ENCODE results near the gene OVAAL. TPM values are rescaled to one million over a fixed set of nuclear protein-coding genes. Genes with fewer than 3 reads are reported as not detected.

OVAAL gene
- polyA plus RNA-seq, 2 donors, result not detected

- 65 to 78% methylated on average over 6 of the region's 6 CpGs for WGBS, 2 donors
- Histone ChIP-seq H3K36me3 (ENCODE audit: control insufficient read depth in 2 of 2, insufficient read depth in 2 of 2, low read length in 1 of 2) (no peaks in the 10 kb centered on the region), H3K27ac (ENCODE audit: low read depth in 2 of 2, low read length in 1 of 2) (no peak overlapping the region)
Measured at GRCh38 chr1:180566026-180566425, 7.3 kb downstream of the OVAAL start.

GRCh38 chr1:180566495-180566894 is 7.7 kb downstream of the OVAAL start:
- 44 to 49% methylated on average over 1 of the region's 1 CpG for WGBS, 2 donors
- Histone ChIP-seq H3K27ac (ENCODE audit: low read depth in 2 of 2, low read length in 1 of 2) (no peak overlapping the region), H3K36me3 (ENCODE audit: control insufficient read depth in 2 of 2, insufficient read depth in 2 of 2, low read length in 1 of 2) (no peaks in the 10 kb centered on the region), H3K9me3 (ENCODE audit: control insufficient read depth in 2 of 2, insufficient read depth in 1 of 2, low read depth in 1 of 2, low read length in 1 of 2) (no peaks in the 10 kb centered on the region), H3K4me1 (ENCODE audit: control insufficient read depth in 2 of 2, insufficient read depth in 2 of 2, low read length in 1 of 2) (peaks cover 0 to 2% of the 10 kb centered on the region in 2 donors), H3K27me3 (ENCODE audit: control insufficient read depth in 1 of 2, insufficient read depth in 2 of 2, low read length in 2 of 2) (no peaks in the 10 kb centered on the region), H3K4me3 (ENCODE audit: low read depth in 1 of 2, low read length in 2 of 2) (no peak overlapping the region)

More at GRCh38 chr1:180566026-180566425, 7.3 kb downstream of the OVAAL start:
- H3K4me3 ChIP-seq (ENCODE audit: low read depth in 1 of 2, low read length in 2 of 2), result no peak overlapping the region
- H3K27me3 ChIP-seq (ENCODE audit: control insufficient read depth in 1 of 2, insufficient read depth in 2 of 2, low read length in 2 of 2), result no peaks in the 10 kb centered on the region
- no peaks in the 10 kb centered on the region for H3K4me1 ChIP-seq (ENCODE audit: control insufficient read depth in 2 of 2, insufficient read depth in 2 of 2, low read length in 1 of 2)
- no peaks in the 10 kb centered on the region for H3K9me3 ChIP-seq (ENCODE audit: control insufficient read depth in 2 of 2, insufficient read depth in 1 of 2, low read depth in 1 of 2, low read length in 1 of 2)

- WGBS, 2 donors, result 90 to 92% methylated on average over 9 of the region's 9 CpGs
- Histone ChIP-seq H3K4me1 (ENCODE audit: control insufficient read depth in 2 of 2, insufficient read depth in 2 of 2, low read length in 1 of 2) (peaks cover 0 to 2% of the 10 kb centered on the region in 2 donors), H3K36me3 (ENCODE audit: control insufficient read depth in 2 of 2, insufficient read depth in 2 of 2, low read length in 1 of 2) (no peaks in the 10 kb centered on the region), H3K9me3 (ENCODE audit: control insufficient read depth in 2 of 2, insufficient read depth in 1 of 2, low read depth in 1 of 2, low read length in 1 of 2) (no peaks in the 10 kb centered on the region), H3K27me3 (ENCODE audit: control insufficient read depth in 1 of 2, insufficient read depth in 2 of 2, low read length in 2 of 2) (no peaks in the 10 kb centered on the region), H3K27ac (ENCODE audit: low read depth in 2 of 2, low read length in 1 of 2) (no peak overlapping the region), H3K4me3 (ENCODE audit: low read depth in 1 of 2, low read length in 2 of 2) (no peak overlapping the region)
Measured at GRCh38 chr1:180567654-180568053, 8.9 kb downstream of the OVAAL start.

- Histone ChIP-seq H3K27ac (ENCODE audit: low read depth in 2 of 2, low read length in 1 of 2) (no peak overlapping the region), H3K4me1 (ENCODE audit: control insufficient read depth in 2 of 2, insufficient read depth in 2 of 2, low read length in 1 of 2) (peaks cover 0 to 2% of the 10 kb centered on the region in 2 donors), H3K27me3 (ENCODE audit: control insufficient read depth in 1 of 2, insufficient read depth in 2 of 2, low read length in 2 of 2) (no peaks in the 10 kb centered on the region), H3K9me3 (ENCODE audit: control insufficient read depth in 2 of 2, insufficient read depth in 1 of 2, low read depth in 1 of 2, low read length in 1 of 2) (no peaks in the 10 kb centered on the region), H3K4me3 (ENCODE audit: low read depth in 1 of 2, low read length in 2 of 2) (no peak overlapping the region), H3K36me3 (ENCODE audit: control insufficient read depth in 2 of 2, insufficient read depth in 2 of 2, low read length in 1 of 2) (no peaks in the 10 kb centered on the region)
- 81 to 82% methylated on average over 2 of the region's 2 CpGs for WGBS, 2 donors
Measured at GRCh38 chr1:180568184-180568583, 9.4 kb downstream of the OVAAL start.

- peaks cover 0 to 2% of the 10 kb centered on the region in 2 donors for H3K4me1 ChIP-seq (ENCODE audit: control insufficient read depth in 2 of 2, insufficient read depth in 2 of 2, low read length in 1 of 2)
- no peak overlapping the region for H3K4me3 ChIP-seq (ENCODE audit: low read depth in 1 of 2, low read length in 2 of 2)
- H3K27ac ChIP-seq (ENCODE audit: low read depth in 2 of 2, low read length in 1 of 2), result peak overlapping the region in 1 of 2 donors; percentile 22
- H3K9me3 ChIP-seq (ENCODE audit: control insufficient read depth in 2 of 2, insufficient read depth in 1 of 2, low read depth in 1 of 2, low read length in 1 of 2), result no peaks in the 10 kb centered on the region
- H3K27me3 ChIP-seq (ENCODE audit: control insufficient read depth in 1 of 2, insufficient read depth in 2 of 2, low read length in 2 of 2), result no peaks in the 10 kb centered on the region
- 56 to 57% methylated on average over 5 of the region's 5 CpGs for WGBS, 2 donors
- no peaks in the 10 kb centered on the region for H3K36me3 ChIP-seq (ENCODE audit: control insufficient read depth in 2 of 2, insufficient read depth in 2 of 2, low read length in 1 of 2)
Measured at GRCh38 chr1:180571060-180571831, 12.5 kb downstream of the OVAAL start.

- 61 to 65% methylated on average over 10 of the region's 10 CpGs for WGBS, 2 donors
- Histone ChIP-seq H3K4me1 (ENCODE audit: control insufficient read depth in 2 of 2, insufficient read depth in 2 of 2, low read length in 1 of 2) (peaks cover 0 to 2% of the 10 kb centered on the region in 2 donors), H3K27ac (ENCODE audit: low read depth in 2 of 2, low read length in 1 of 2) (no peak overlapping the region)
Measured at GRCh38 chr1:180571832-180572636, 13.3 kb downstream of the OVAAL start.

GRCh38 chr1:180572760-180573159 is 14.0 kb downstream of the OVAAL start:
- Histone ChIP-seq H3K9me3 (ENCODE audit: control insufficient read depth in 2 of 2, insufficient read depth in 1 of 2, low read depth in 1 of 2, low read length in 1 of 2) (no peaks in the 10 kb centered on the region), H3K4me1 (ENCODE audit: control insufficient read depth in 2 of 2, insufficient read depth in 2 of 2, low read length in 1 of 2) (peaks cover 0 to 3% of the 10 kb centered on the region in 2 donors), H3K27me3 (ENCODE audit: control insufficient read depth in 1 of 2, insufficient read depth in 2 of 2, low read length in 2 of 2) (no peaks in the 10 kb centered on the region), H3K4me3 (ENCODE audit: low read depth in 1 of 2, low read length in 2 of 2) (no peak overlapping the region), H3K27ac (ENCODE audit: low read depth in 2 of 2, low read length in 1 of 2) (no peak overlapping the region), H3K36me3 (ENCODE audit: control insufficient read depth in 2 of 2, insufficient read depth in 2 of 2, low read length in 1 of 2) (no peaks in the 10 kb centered on the region)
- 84 to 92% methylated on average over 4 of the region's 4 CpGs for WGBS, 2 donors

More at GRCh38 chr1:180571832-180572636, 13.3 kb downstream of the OVAAL start:
- Histone ChIP-seq H3K36me3 (ENCODE audit: control insufficient read depth in 2 of 2, insufficient read depth in 2 of 2, low read length in 1 of 2) (no peaks in the 10 kb centered on the region), H3K4me3 (ENCODE audit: low read depth in 1 of 2, low read length in 2 of 2) (no peak overlapping the region), H3K27me3 (ENCODE audit: control insufficient read depth in 1 of 2, insufficient read depth in 2 of 2, low read length in 2 of 2) (no peaks in the 10 kb centered on the region), H3K9me3 (ENCODE audit: control insufficient read depth in 2 of 2, insufficient read depth in 1 of 2, low read depth in 1 of 2, low read length in 1 of 2) (no peaks in the 10 kb centered on the region)

- H3K27me3 ChIP-seq (ENCODE audit: control insufficient read depth in 1 of 2, insufficient read depth in 2 of 2, low read length in 2 of 2), result no peaks in the 10 kb centered on the region
- H3K4me1 ChIP-seq (ENCODE audit: control insufficient read depth in 2 of 2, insufficient read depth in 2 of 2, low read length in 1 of 2), result peaks cover 0 to 3% of the 10 kb centered on the region in 2 donors
- H3K27ac ChIP-seq (ENCODE audit: low read depth in 2 of 2, low read length in 1 of 2), result no peak overlapping the region
- WGBS, 2 donors, result 56 to 69% methylated on average over 4 of the region's 4 CpGs
- H3K9me3 ChIP-seq (ENCODE audit: control insufficient read depth in 2 of 2, insufficient read depth in 1 of 2, low read depth in 1 of 2, low read length in 1 of 2), result no peaks in the 10 kb centered on the region
- H3K36me3 ChIP-seq (ENCODE audit: control insufficient read depth in 2 of 2, insufficient read depth in 2 of 2, low read length in 1 of 2), result no peaks in the 10 kb centered on the region
- no peak overlapping the region for H3K4me3 ChIP-seq (ENCODE audit: low read depth in 1 of 2, low read length in 2 of 2)
Measured at GRCh38 chr1:180574031-180574713, 15.4 kb downstream of the OVAAL start.

- no peak overlapping the region for H3K4me3 ChIP-seq (ENCODE audit: low read depth in 1 of 2, low read length in 2 of 2)
- no peaks in the 10 kb centered on the region for H3K36me3 ChIP-seq (ENCODE audit: control insufficient read depth in 2 of 2, insufficient read depth in 2 of 2, low read length in 1 of 2)
- H3K4me1 ChIP-seq (ENCODE audit: control insufficient read depth in 2 of 2, insufficient read depth in 2 of 2, low read length in 1 of 2), result peaks cover 0 to 2% of the 10 kb centered on the region in 2 donors
- no peaks in the 10 kb centered on the region for H3K27me3 ChIP-seq (ENCODE audit: control insufficient read depth in 1 of 2, insufficient read depth in 2 of 2, low read length in 2 of 2)
- 40 to 44% methylated on average over 3 of the region's 3 CpGs for WGBS, 2 donors
- H3K27ac ChIP-seq (ENCODE audit: low read depth in 2 of 2, low read length in 1 of 2), result no peak overlapping the region
- no peaks in the 10 kb centered on the region for H3K9me3 ChIP-seq (ENCODE audit: control insufficient read depth in 2 of 2, insufficient read depth in 1 of 2, low read depth in 1 of 2, low read length in 1 of 2)
Measured at GRCh38 chr1:180577361-180577760, 18.6 kb downstream of the OVAAL start.

All from esophagus (tissue), 2 donors.